ENCODE measurements around the gene LAMB1. TPM values are rescaled to one million over a fixed set of nuclear protein-coding genes. Genes with fewer than 3 reads are reported as not detected.

The LAMB1 gene
- total RNA-seq, 1 experiment from 2014 or later, result 32.0 TPM

- Histone ChIP-seq H2AFZ (ENCODE audit: low read depth, low read length, poor library complexity, severe bottlenecking) (no peak overlapping the region), H3K9me3 (ENCODE audit: control insufficient read depth in 1 of 2, insufficient read depth in 1 of 2, low read depth in 1 of 2, low read length in 2 of 2) (no peaks in the 10 kb centered on the region), H3K4me1 (ENCODE audit: control insufficient read depth in 1 of 2, insufficient read depth in 2 of 2, low read length in 2 of 2) (peaks cover 17 to 18% of the 10 kb centered on the region in 2 experiments), H3K27ac (ENCODE audit: low read depth, low read length) (no peak overlapping the region), H3K36me3 (ENCODE audit: control insufficient read depth in 1 of 2, insufficient read depth in 2 of 2, low read length in 2 of 2) (peaks cover 0 to 7% of the 10 kb centered on the region in 2 experiments; a peak in 2 of 4 replicates), H3K4me3 (replicated peaks in 1 of 2; ENCODE audit: low read depth in 1 of 2, low read length in 2 of 2) (no peak overlapping the region), H4K20me1 (ENCODE audit: insufficient read depth) (no peaks in the 10 kb centered on the region), H3K79me2 (ENCODE audit: insufficient read depth, low read length) (no peaks in the 10 kb centered on the region), H3K27me3 (ENCODE audit: insufficient read depth, low read length) (no peaks in the 10 kb centered on the region), H3K9me2 (ENCODE audit: insufficient read depth) (no peaks in the 10 kb centered on the region), H3K4me2 (ENCODE audit: low read length) (no peak overlapping the region), H3K9ac (ENCODE audit: low read length) (no peak overlapping the region)
- ChIA-PET CTCF (no interaction called here), RAD21 (ENCODE audit: low non-redundant PET in 1 of 2, low total read pairs in 2 of 2, uncharacterized antibody in 2 of 2, unreplicated experiment in 2 of 2) (no interaction called here), POLR2A (no interaction called here)
- ATAC-seq (no peak), DNase-seq (ENCODE audit: low read depth, low spot score) (no peak)
- no TSS peak for BruUV-seq (replicated peaks)
- intact Hi-C loops (cut with micrococcal nuclease), result no loop called here
- TF ChIP-seq JUND (IDR thresholded peaks at IDR 0.05) (no peak), SP1 (IDR thresholded peaks at IDR 0.05; ENCODE audit: low read depth) (no peak), ZBTB33 (IDR thresholded peaks at IDR 0.05; ENCODE audit: extremely low read depth, insufficient replicate concordance, low read length) (no peak), TCF7L2 (IDR thresholded peaks at IDR 0.05; ENCODE audit: borderline replicate concordance, extremely low read depth, insufficient read depth, insufficient read length) (no peak), FOSL1 (IDR thresholded peaks at IDR 0.05; ENCODE audit: low read depth) (no peak)
Measured at GRCh38 chr7:107944411-107945169, 58.4 kb downstream of the LAMB1 start.

GRCh38 chr7:107943018-107943417 lies 59.9 kb downstream of the LAMB1 start:
- BruUV-seq (replicated peaks), result no TSS peak
- Histone ChIP-seq H3K4me2 (ENCODE audit: low read length) (no peak overlapping the region), H3K4me3 (replicated peaks in 1 of 2; ENCODE audit: low read depth in 1 of 2, low read length in 2 of 2) (no peak overlapping the region), H3K9me3 (ENCODE audit: control insufficient read depth in 1 of 2, insufficient read depth in 1 of 2, low read depth in 1 of 2, low read length in 2 of 2) (no peaks in the 10 kb centered on the region), H3K27ac (ENCODE audit: low read depth, low read length) (no peak overlapping the region), H3K79me2 (ENCODE audit: insufficient read depth, low read length) (no peaks in the 10 kb centered on the region), H3K9me2 (ENCODE audit: insufficient read depth) (no peaks in the 10 kb centered on the region), H3K36me3 (ENCODE audit: control insufficient read depth in 1 of 2, insufficient read depth in 2 of 2, low read length in 2 of 2) (peaks cover 0 to 7% of the 10 kb centered on the region in 2 experiments; a peak in 2 of 4 replicates), H3K9ac (ENCODE audit: low read length) (no peak overlapping the region), H4K20me1 (ENCODE audit: insufficient read depth) (no peaks in the 10 kb centered on the region), H2AFZ (ENCODE audit: low read depth, low read length, poor library complexity, severe bottlenecking) (no peak overlapping the region), H3K27me3 (ENCODE audit: insufficient read depth, low read length) (no peaks in the 10 kb centered on the region), H3K4me1 (ENCODE audit: control insufficient read depth in 1 of 2, insufficient read depth in 2 of 2, low read length in 2 of 2) (peaks cover 4 to 5% of the 10 kb centered on the region in 2 experiments; a peak in 2 of 4 replicates)
- ChIA-PET CTCF (no interaction called here), RAD21 (ENCODE audit: low non-redundant PET in 1 of 2, low total read pairs in 2 of 2, uncharacterized antibody in 2 of 2, unreplicated experiment in 2 of 2) (no interaction called here), POLR2A (no interaction called here)
- ATAC-seq, result no peak
- no peak for DNase-seq (ENCODE audit: low read depth, low spot score)
- intact Hi-C loops (cut with micrococcal nuclease), result no loop called here
- no peak for TF ChIP-seq JUND (IDR thresholded peaks at IDR 0.05)
- no peak for TF ChIP-seq SRF (IDR thresholded peaks at IDR 0.05; ENCODE audit: low read depth)
- TF ChIP-seq EZH2phosphoT487 (IDR thresholded peaks at IDR 0.05; ENCODE audit: borderline replicate concordance), result no peak
- TF ChIP-seq CEBPB (IDR thresholded peaks at IDR 0.05; ENCODE audit: low read depth), result no peak
- TF ChIP-seq ATF3 (IDR thresholded peaks at IDR 0.05), result no peak
- no peak for TF ChIP-seq POLR2A (IDR thresholded peaks at IDR 0.05; ENCODE audit: borderline replicate concordance, extremely low read depth, insufficient read depth, insufficient read length)
- no peak for TF ChIP-seq SIN3A (IDR thresholded peaks at IDR 0.05; ENCODE audit: low read depth)
- no peak for TF ChIP-seq EGR1 (IDR thresholded peaks at IDR 0.05; ENCODE audit: low read depth)
- no peak for TF ChIP-seq POLR2AphosphoS5 (IDR thresholded peaks at IDR 0.05; ENCODE audit: low read depth, low read length)
- no peak for TF ChIP-seq ZNF274 (IDR thresholded peaks at IDR 0.05; ENCODE audit: low read depth, low read length)
- no peak for TF ChIP-seq CTCF (IDR thresholded peaks at IDR 0.05 in 2 of 3, conservative IDR thresholded peaks at IDR 0.05 in 1 of 3; ENCODE audit: borderline replicate concordance in 1 of 3, insufficient read depth in 1 of 3, low read depth in 2 of 3, low read length in 2 of 3)
- no peak for TF ChIP-seq TCF7L2 (IDR thresholded peaks at IDR 0.05; ENCODE audit: borderline replicate concordance, extremely low read depth, insufficient read depth, insufficient read length)
- TF ChIP-seq EZH2 (IDR thresholded peaks at IDR 0.05), result no peak

Data from HCT116 (cell line).